Measurements from ENCODE around the gene KLHDC10.
"Not testable (repeated sequence)": the region's sequence is repeated elsewhere in the genome, so short reads cannot be mapped to it uniquely, and the experiment has no call there.

Gene KLHDC10

DNA sequence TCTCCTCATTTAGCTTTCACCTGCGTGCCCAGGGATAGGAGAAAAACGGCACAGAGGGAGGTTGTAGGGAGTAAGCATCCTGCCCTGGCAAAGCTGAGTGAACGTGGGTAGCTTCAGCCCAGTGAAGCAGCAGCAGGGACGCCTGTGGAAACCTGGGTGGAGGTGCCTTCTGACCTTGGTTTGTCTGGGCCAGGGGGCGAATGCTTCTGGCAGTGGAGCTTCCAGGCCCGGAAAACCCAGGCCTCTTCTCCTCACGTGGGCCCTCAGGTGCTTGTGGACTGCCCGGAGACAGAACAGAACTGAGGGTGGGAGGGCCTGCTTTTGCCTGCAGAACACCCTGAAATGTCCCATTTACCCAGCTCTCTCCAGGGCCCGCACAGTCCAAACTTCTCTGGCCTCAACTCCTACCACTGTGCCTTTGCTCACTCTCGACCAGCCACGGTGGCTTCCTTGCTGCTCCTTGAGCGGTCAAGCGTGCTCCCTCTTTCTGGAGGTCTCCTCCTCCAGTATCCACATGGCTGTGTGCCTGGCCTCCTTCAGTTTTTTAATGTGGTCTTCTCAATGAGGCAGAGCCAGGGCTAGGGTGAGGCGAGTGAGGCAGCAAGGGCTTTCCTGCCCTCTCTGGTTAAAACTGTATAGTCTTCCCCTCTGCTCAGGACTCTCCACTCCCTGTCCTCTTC is 72.5 kb downstream of the KLHDC10 start:
- no peak for DNase-seq

DNA sequence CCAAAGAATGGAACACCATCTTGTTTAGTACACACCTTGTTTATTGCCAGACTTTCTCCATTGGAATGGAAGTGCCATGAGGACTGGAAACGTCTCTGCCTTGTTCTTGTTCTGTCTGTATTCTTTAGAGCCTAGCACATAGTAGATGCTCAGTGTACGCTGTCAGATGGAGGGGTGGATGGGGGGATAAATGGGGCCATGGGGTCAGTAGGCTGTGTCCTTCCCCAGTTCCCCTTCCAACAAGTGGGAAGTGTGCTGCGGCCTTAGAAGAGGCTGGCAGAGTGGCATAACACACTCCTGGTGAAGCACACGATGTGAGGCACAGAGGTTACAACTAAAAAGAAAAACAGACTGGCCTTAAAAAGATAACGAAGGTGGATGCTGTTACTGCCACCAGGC is 73.0 kb downstream of the KLHDC10 start:
- DNase-seq, result no peak

DNA sequence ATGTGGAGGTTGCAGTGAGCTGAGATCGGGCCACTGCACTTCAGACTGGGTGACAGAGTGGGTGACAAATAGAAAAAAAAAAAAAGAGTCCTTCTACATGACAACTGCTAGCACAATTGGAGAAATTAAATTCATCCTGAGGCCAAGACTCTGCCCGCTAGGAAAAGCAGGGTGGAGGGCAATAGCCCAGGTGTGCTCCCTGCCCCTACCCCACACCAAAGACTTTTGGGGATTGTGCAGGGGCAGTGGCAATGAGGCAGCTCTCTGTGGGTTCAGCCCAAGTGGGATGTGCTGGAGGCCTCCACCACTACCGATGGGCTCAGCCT is 73.6 kb downstream of the KLHDC10 start:
- DNase-seq, result no peak

GRCh38 chr7:130144312-130145171 is 74.2 kb downstream of the KLHDC10 start:
- DNase-seq, result no peak

DNA sequence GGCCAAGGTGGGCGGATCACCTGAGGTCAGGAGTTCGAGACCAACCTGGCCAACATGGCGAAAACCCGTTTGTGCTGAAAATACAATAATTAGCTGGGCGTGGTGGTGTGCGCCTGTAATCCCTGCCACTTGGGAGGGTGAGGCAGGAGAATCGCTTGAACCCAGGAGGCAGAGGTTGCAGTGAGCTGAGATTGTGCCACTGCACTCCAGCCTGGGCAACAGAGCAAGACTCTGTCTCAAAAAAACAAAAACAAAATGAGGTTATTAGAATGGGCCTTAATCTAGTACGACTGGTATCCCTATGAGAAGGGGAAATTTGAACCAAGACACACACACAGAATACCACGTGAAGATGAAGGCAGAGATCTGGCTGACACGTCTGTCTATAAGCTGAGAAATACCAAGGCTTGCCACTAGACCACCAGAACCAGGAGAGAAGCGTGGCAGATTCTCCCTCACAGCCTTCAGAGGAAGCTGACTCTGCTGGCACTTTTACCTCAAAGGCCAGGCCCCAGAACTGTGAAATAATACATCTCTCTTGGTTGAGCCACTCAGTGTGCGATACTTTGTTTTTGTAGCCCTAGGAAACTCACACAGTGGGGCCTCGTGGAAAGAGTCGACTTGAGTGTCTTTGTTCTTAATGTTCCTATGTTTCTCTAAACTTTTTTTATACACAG is 75.2 kb downstream of the KLHDC10 start:
- no peak for DNase-seq

GRCh38 chr7:130146142-130146541 is 75.8 kb downstream of the KLHDC10 start:
- not testable (repeated sequence) for DNase-seq

DNA sequence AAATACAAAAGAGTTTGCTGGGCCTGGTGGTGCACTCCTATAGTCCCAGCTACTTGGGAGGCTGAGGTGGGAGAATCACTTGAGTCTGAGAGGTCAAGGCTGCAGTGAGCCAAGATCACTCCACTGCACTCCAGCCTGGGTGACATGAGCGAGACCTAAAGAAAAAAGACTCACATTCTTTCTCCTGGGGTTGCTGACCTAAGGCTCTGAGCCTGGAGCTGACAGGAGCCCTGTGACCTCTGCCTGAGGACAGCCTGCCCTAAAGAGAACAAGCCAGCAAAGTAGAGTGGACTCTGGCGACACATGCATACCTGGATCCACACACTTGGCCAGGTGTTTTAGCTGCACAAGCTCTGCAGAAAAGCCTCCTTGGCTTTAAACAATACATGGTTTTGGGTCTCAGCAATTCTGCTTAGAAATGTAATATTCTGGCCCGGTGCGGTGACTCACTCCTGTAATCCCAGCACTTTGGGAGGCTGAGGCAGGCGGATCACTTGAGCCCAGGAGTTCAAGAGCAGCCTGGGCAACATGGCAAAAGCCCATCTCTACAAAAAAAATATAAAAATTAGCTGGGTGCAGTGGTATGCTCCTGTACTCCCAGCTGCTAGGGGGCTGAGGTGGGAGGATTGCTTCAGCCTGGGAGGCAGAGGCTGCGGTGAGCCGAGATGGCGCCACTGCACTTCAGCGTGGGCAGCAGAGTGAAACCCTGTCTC is 76.5 kb downstream of the KLHDC10 start:
- DNase-seq, result no peak

DNA sequence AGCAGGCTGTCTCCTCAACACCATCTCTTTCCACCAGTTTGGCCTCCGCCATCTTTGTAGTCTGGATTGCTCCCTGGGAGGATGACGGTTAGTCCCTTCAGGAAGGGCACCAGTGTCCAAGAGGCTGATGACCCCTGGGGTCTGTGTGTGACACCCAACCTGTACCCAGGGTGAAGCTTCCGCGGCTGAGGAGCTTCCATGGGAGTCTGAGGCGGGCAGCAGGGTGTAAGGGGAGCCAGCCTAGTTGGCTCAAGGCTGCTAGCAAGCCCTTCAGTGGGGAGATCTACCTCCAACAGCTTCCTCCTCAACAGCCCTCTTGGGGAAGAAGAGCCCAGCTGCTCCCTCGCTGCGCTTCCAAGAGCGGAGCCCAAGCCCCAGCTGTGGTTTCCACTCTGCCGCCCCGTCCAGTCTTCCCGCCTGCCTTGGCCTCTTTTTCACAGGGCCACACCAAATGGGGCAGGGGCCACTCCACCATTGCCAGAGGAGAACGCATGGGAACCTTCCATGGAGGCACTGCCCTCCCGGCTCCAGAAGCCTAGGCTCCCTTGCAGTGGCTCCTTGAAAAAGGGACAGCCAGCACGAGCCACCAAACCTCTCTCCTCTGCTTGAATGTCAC is 77.5 kb downstream of the KLHDC10 start:
- DNase-seq, result no peak

DNA sequence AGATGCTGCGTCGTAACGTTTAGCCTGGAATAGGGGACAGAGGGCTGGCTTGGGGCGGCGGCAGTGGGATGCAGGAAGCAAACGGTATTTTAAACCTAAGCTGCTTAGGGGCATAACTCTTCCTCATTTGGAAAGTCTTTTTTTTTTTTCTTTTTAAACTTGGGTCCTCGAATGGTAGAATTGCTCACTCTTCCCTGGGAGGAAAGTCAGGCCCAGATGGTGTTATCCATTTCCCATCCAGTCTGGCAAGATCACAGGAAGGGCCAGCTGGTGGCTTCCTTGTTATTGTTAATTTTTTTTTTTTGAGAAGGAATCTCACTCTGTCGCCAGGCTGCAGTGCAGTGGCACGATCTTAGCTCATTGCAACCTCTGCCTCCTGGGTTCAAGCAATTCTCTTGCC is 78.2 kb downstream of the KLHDC10 start:
- no peak for DNase-seq

GRCh38 chr7:130149281-130150139 is 79.2 kb downstream of the KLHDC10 start:
- DNase-seq, result no peak

GRCh38 chr7:130150587-130150986 is 80.3 kb downstream of the KLHDC10 start:
- no peak for DNase-seq

DNA sequence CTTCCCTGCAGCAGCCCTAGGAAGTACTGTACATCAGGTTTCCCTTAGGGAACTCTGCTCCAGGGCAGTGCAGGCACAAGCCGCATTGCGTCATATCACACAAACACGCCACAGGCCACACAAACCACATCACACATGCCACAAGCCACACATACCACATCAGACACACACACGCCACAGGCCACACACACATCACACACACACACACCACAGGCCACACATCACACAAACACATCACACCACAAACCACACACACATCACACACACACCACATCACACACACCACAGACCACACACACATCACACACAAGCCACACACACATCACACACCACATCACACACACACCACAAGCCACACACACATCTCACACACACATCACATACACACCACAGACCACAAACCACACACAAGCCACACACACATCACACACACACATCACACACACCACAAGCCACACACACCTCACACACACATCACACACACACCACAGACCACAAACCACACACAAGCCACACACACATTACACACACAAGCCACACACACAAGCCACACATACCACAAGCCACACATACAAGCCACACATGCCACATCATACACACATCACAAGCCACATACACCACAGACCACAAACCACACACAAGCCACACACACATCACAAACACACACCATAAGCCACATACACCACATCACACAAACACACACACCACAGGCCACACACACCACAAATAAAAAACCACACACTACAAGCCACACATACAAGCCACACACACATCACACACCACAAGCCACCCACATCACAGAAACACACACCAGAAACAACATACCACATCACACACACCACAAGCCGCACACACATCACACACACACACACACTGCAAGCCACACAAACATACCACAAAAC is 81.5 kb downstream of the KLHDC10 start:
- DNase-seq, result peak; percentile 23

DNA sequence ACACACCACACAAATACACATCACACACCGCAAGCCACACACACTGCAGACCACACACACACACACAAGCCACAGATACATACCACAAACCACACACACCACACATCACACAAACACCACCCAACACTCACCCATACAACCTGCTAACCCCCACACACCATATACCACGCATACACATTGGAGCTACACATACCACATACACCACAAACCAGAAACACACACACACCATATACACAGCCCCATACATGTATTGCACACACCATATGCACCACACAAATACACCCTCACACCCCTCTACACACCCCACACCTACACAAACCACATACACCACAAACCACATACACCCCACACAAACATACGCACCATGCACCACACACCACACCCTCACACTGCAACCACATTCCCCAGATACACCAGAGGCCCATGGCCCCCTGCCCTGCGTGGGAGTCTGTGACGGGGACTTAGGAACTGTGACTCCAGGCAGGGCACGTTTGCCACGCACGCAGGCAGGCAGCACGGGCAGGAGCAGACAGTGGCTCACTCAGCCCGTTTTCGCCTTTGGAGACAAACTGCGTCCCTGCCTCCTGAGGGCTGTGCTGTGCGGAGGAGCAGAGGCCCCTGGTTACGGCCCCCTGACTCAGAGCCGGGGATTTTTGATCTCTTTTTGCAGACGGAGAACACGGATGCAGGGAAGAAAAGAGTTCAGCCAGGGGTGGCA is 82.3 kb downstream of the KLHDC10 start:
- DNase-seq, result no peak

DNA sequence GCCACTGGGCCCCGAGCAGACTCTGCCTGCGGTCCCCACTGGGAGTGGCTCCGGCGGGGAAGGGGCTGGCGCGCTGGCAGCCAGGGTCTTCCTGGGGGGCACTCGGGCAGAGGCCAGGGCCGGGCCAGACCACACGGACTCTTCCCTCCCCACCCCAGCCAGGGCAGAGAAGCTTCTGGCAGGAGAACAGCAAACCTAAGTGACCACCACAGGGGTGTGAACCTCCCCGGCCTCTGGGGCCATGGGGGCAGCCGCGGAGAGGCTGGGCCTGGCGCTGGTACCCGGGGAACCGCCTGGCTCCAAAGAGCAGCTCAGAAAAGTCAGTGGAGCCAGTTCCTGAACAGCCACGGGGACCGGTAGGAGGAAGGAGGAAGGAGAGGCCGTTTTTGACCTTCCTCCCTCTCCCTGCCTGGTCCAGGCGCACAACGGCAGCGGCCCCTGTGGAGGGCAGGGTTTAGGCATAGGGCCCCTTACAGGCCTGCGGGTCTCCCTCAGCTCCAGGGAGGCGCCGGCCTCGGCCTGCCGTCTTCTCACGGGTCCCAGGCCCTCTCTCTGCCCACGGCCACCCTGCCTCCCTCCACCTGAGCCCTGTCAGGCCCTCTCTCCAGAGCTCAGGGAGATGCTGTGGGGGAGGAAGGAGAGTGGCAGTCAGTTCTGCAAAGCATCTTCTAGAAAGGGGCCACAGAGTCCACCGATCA is 83.0 kb downstream of the KLHDC10 start:
- DNase-seq, result no peak

DNA sequence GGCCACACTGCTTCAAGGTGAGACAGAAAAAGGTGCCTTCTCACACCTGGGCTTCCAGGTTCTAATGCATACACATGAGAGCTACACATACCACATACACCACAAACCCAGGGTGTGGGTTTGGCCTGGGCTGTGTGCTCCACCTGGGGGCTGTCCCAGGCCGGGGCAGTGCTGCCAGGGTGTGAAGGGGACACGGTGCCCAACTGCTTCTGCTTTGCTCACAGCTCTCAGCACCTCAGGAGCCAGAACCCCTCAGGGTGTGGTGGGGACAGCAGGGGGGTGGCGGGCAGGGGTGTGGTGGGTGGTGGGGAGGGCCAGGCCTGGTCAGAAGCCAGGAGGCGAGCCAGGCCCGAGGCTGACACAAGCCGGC is 83.8 kb downstream of the KLHDC10 start:
- no peak for DNase-seq

GRCh38 chr7:130154501-130155317 is 84.4 kb downstream of the KLHDC10 start:
- DNase-seq, result no peak

DNA sequence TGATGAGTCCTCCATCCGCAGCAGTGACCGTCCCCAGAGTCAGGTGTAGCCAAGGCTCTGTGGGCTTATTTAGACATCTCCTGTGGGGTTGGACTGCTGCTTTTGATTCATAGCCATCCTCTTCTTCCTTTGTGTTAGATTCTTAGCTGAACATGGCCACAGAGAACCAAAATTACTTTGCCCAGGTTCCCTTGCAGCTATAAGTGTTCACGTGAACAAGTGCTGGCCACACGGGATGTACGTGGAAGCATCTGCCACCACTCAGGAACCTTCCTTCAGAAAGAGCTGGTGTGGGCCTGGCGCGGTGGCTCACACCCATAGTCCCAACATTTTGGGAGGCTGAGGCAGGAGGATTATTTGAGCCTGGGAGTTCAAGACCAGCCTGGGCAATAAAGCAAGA is 85.8 kb downstream of the KLHDC10 start:
- no peak for DNase-seq

GRCh38 chr7:130157700-130158099 is 87.4 kb downstream of the KLHDC10 start:
- no peak for DNase-seq

GRCh38 chr7:130160023-130160422 is 89.7 kb downstream of the KLHDC10 start:
- DNase-seq, result no peak
